Tibial nerve (tissue), 4 donors: ENCODE measurements around the gene TVP23A. TPM values are rescaled to one million over a fixed set of nuclear protein-coding genes. Genes with fewer than 3 reads are reported as not detected.

Experiments used
- DNase-seq, 2 donors: peaks; one replicate each; pipeline ENCODE4 v3.0.0-alpha.2; 2019; ENCODE audit warnings: low spot score in 2 of 2
- H3K27ac ChIP-seq, 4 donors: fragments of 200-600 bp; sonication (generic) in 3 of 4; one replicate each; pipeline ENCODE4 v1.5.1; 2017 to 2019; ENCODE audit warnings: mild to moderate bottlenecking in 1 of 4
- H3K27me3 ChIP-seq, 2 donors: fragments of 200-600 bp; sonication (generic) in 1 of 2; one replicate each; pipeline versions ENCODE4 v1.5.1 to v1.6.0; 2017 to 2019
- H3K36me3 ChIP-seq, 3 donors: fragments of 200-600 bp; sonication (generic); one replicate each; pipeline ENCODE4 v1.5.1; 2018 to 2019
- H3K4me1 ChIP-seq, 4 donors: fragments of 200-600 bp; sonication (generic) in 3 of 4; one replicate each; pipeline ENCODE4 v1.5.1; 2017 to 2019
- H3K4me3 ChIP-seq, 4 donors: fragments of 200-600 bp; sonication (generic) in 3 of 4; one replicate each; pipeline ENCODE4 v1.5.1; 2017 to 2019; ENCODE audit warnings: mild to moderate bottlenecking in 1 of 4, moderate library complexity in 1 of 4
- H3K9me3 ChIP-seq, 4 donors: fragments of 200-600 bp; sonication (generic) in 3 of 4; one replicate each; pipeline ENCODE4 v1.5.1; 2017 to 2019
- CTCF ChIP-seq, 5 experiments: fragments of 200-600 bp in 3 of 5; fragments of 450-650 bp in 2 of 5; sonication (generic) in 3 of 5; IDR thresholded peaks; one replicate each; pipeline ENCODE4 v1.5.1; 2016 to 2019; ENCODE audit warnings: antibody characterized with exemption in 5 of 5, mild to moderate bottlenecking in 3 of 5, moderate library complexity in 2 of 5
- EP300 ChIP-seq, 2 donors: sonication (generic); formaldehyde crosslinking; IDR thresholded peaks; one replicate each; pipeline ENCODE4 v1.6.1; 2017; ENCODE audit warnings: antibody characterized with exemption in 2 of 2, mild to moderate bottlenecking in 1 of 2
- POLR2A ChIP-seq, 2 donors: fragments of 450-650 bp; IDR thresholded peaks; one replicate each; pipeline ENCODE4 v1.6.1; 2017; ENCODE audit warnings: antibody characterized with exemption in 2 of 2, mild to moderate bottlenecking in 2 of 2, moderate library complexity in 2 of 2
- WGBS, 2 donors: methylation state at CpG; one replicate each; pipeline ENCODE4 v1.1.5; 2018; 5-methylcytosine and 5-hydroxymethylcytosine counted together
- total RNA-seq, 4 donors: library from RNA; depleted of rRNA; stranded (reverse); fragments of >200 nt; gene quantifications; one replicate each; pipeline ENCODE4 v1.1.0, GENCODE V29; 2016

Gene TVP23A
- total RNA-seq, 4 donors from 2014 or later = 0.20 to 3.1 (median 0.60) TPM; not detected in 1

GRCh38 chr16:10761373-10761772 lies 57.2 kb downstream of the TVP23A start:
- Histone ChIP-seq H3K36me3 (peaks cover 2 to 100% (median 53%) of the 10 kb centered on the region in 3 donors), H3K4me1 (no peaks in the 10 kb centered on the region), H3K27me3 (no peaks in the 10 kb centered on the region), H3K27ac (no peak overlapping the region), H3K4me3 (no peak overlapping the region), H3K9me3 (no peaks in the 10 kb centered on the region)
- WGBS, 2 donors = 76 to 88% methylated on average over 8 of the region's 8 CpGs
- DNase-seq = no peak
- TF ChIP-seq EP300 (IDR thresholded peaks at IDR 0.05) = no peak
- TF ChIP-seq CTCF (IDR thresholded peaks at IDR 0.05) = no peak
- no peak for TF ChIP-seq POLR2A (IDR thresholded peaks at IDR 0.05)

- Histone ChIP-seq H3K27me3 (no peaks in the 10 kb centered on the region), H3K36me3 (peaks cover 2 to 100% (median 53%) of the 10 kb centered on the region in 3 donors), H3K9me3 (no peaks in the 10 kb centered on the region), H3K4me1 (no peaks in the 10 kb centered on the region), H3K4me3 (no peak overlapping the region), H3K27ac (no peak overlapping the region)
- no peak for TF ChIP-seq POLR2A (IDR thresholded peaks at IDR 0.05)
- no peak for TF ChIP-seq EP300 (IDR thresholded peaks at IDR 0.05)
- TF ChIP-seq CTCF (IDR thresholded peaks at IDR 0.05) = no peak
- WGBS, 2 donors = 70 to 72% methylated on average over 3 of the region's 3 CpGs
- no peak for DNase-seq
Observed at GRCh38 chr16:10760858-10761257, 57.7 kb downstream of the TVP23A start.

DNA sequence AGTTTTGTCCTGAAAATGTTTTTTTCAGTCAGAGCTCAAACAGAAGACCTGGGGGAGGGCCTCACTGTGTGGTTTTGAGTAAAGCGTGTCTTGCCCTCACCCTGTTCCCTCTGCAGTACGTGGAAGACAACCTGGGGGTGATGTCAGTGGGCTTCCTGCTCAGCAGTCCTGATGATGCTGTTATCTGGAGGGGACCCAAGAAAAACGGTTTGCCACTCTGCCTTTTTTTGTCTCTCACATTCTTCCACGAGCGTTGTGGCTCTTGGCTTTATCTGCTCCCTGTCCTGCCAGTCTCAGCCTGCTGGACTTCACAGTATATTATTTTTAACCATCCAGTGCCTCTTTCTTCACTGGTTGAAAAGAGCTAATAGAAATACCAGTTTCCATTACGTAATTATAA lies 62.0 kb downstream of the TVP23A start:
- no peak overlapping the region for H3K27ac ChIP-seq
- H3K4me1 ChIP-seq = peaks cover 0 to 5% (median 2%) of the 10 kb centered on the region in 4 donors
- no peak overlapping the region for H3K4me3 ChIP-seq
- TF ChIP-seq EP300 (IDR thresholded peaks at IDR 0.05) = no peak
- no peak for TF ChIP-seq POLR2A (IDR thresholded peaks at IDR 0.05)
- TF ChIP-seq CTCF (IDR thresholded peaks at IDR 0.05) = no peak
- DNase-seq = no peak
- 64 to 69% methylated on average over 6 of the region's 6 CpGs for WGBS, 2 donors
- no peaks in the 10 kb centered on the region for H3K9me3 ChIP-seq
- peaks cover 0 to 100% (median 36%) of the 10 kb centered on the region in 3 donors for H3K36me3 ChIP-seq
- no peaks in the 10 kb centered on the region for H3K27me3 ChIP-seq

- H3K9me3 ChIP-seq = no peaks in the 10 kb centered on the region
- H3K4me3 ChIP-seq = no peak overlapping the region
- 69 to 82% methylated on average over 4 of the region's 4 CpGs for WGBS, 2 donors
- H3K27ac ChIP-seq = peak overlapping the region in 1 of 4 donors; percentile 44
- H3K4me1 ChIP-seq = peaks cover 0 to 5% (median 2%) of the 10 kb centered on the region in 4 donors
- TF ChIP-seq POLR2A (IDR thresholded peaks at IDR 0.05) (no peak), CTCF (IDR thresholded peaks at IDR 0.05) (no peak), EP300 (IDR thresholded peaks at IDR 0.05) (no peak)
- no peak for DNase-seq
- peaks cover 0 to 100% (median 30%) of the 10 kb centered on the region in 3 donors for H3K36me3 ChIP-seq
- no peaks in the 10 kb centered on the region for H3K27me3 ChIP-seq
Observed at GRCh38 chr16:10754941-10755340, 63.7 kb downstream of the TVP23A start.

DNA sequence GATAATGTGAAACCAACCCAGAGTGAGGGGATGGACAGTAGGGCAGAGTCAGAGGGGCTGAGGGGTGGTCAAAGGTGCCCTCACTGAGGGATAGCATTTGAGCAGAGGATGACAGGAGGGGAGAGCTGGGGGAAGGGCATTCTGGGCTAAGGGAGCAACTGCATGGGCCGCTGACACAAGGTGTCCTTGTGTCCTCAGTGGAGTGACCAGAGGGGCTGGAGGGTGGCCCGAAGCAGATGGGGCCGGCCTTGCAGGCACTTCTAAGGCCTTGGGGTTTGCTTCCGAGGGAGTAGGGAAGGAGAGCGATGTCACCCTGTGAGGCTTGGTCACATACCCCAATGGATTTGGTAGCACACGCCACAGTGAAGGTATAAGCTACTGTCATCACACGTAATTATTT lies 64.9 kb downstream of the TVP23A start:
- DNase-seq = no peak
- no peaks in the 10 kb centered on the region for H3K9me3 ChIP-seq
- H3K27ac ChIP-seq = peak overlapping the region in 2 of 4 donors; percentile 22 to 53
- H3K36me3 ChIP-seq = peaks cover 0 to 98% (median 18%) of the 10 kb centered on the region in 3 donors
- peaks cover 0 to 5% (median 2%) of the 10 kb centered on the region in 4 donors for H3K4me1 ChIP-seq
- no peak overlapping the region for H3K4me3 ChIP-seq
- TF ChIP-seq EP300 (IDR thresholded peaks at IDR 0.05) (no peak), CTCF (IDR thresholded peaks at IDR 0.05) (no peak), POLR2A (IDR thresholded peaks at IDR 0.05) (no peak)
- WGBS, 2 donors = 86 to 91% methylated on average over 7 of the region's 7 CpGs
- no peaks in the 10 kb centered on the region for H3K27me3 ChIP-seq
